ENCODE data around the gene ZBED3. TPM values are rescaled to one million over a fixed set of nuclear protein-coding genes. Genes with fewer than 3 reads are reported as not detected.
"Not testable (repeated sequence)": the region's sequence is repeated elsewhere in the genome, so short reads cannot be mapped to it uniquely, and the experiment has no call there.

The ZBED3 gene
- total RNA-seq, 1 donor from 2014 or later = 6.0 TPM

GRCh38 chr5:77083088-77083487 is 4.0 kb downstream of the ZBED3 start:
- H3K27me3 ChIP-seq (ENCODE audit: control insufficient read depth, insufficient read depth, low read length) = no peaks in the 10 kb centered on the region
- TF ChIP-seq CTCF (IDR thresholded peaks at IDR 0.05; ENCODE audit: insufficient read depth, low read length, poor library complexity, severe bottlenecking) = no peak
- no peak for DNase-seq (ENCODE audit: low read depth)
- no peaks in the 10 kb centered on the region for H3K36me3 ChIP-seq (ENCODE audit: control insufficient read depth, insufficient read depth, low read length)
- no peak overlapping the region for H3K4me3 ChIP-seq (ENCODE audit: low read depth, low read length)

GRCh38 chr5:77082280-77082679 is 4.8 kb downstream of the ZBED3 start:
- no peak for TF ChIP-seq CTCF (IDR thresholded peaks at IDR 0.05; ENCODE audit: insufficient read depth, low read length, poor library complexity, severe bottlenecking)
- DNase-seq (ENCODE audit: low read depth) = no peak
- no peaks in the 10 kb centered on the region for H3K36me3 ChIP-seq (ENCODE audit: control insufficient read depth, insufficient read depth, low read length)
- no peaks in the 10 kb centered on the region for H3K27me3 ChIP-seq (ENCODE audit: control insufficient read depth, insufficient read depth, low read length)
- H3K4me3 ChIP-seq (ENCODE audit: low read depth, low read length) = no peak overlapping the region

- no peak for DNase-seq (ENCODE audit: low read depth)
- no peak for TF ChIP-seq CTCF (IDR thresholded peaks at IDR 0.05; ENCODE audit: insufficient read depth, low read length, poor library complexity, severe bottlenecking)
- Histone ChIP-seq H3K27me3 (ENCODE audit: control insufficient read depth, insufficient read depth, low read length) (no peaks in the 10 kb centered on the region), H3K4me3 (ENCODE audit: low read depth, low read length) (no peak overlapping the region), H3K36me3 (ENCODE audit: control insufficient read depth, insufficient read depth, low read length) (no peaks in the 10 kb centered on the region)
These were observed 6.2 kb downstream of the ZBED3 start for GRCh38 chr5:77080905-77081304.

- not testable (repeated sequence) for H3K27me3 ChIP-seq (ENCODE audit: control insufficient read depth, insufficient read depth, low read length); H3K36me3 ChIP-seq (ENCODE audit: control insufficient read depth, insufficient read depth, low read length); H3K4me3 ChIP-seq (ENCODE audit: low read depth, low read length); DNase-seq (ENCODE audit: low read depth)
These were observed 6.6 kb downstream of the ZBED3 start for GRCh38 chr5:77080479-77080878.

GRCh38 chr5:77077829-77078176 is 9.3 kb downstream of the ZBED3 start:
- no peak for DNase-seq (ENCODE audit: low read depth)
- peak overlapping the region; percentile 39 for H3K4me3 ChIP-seq (ENCODE audit: low read depth, low read length)
- no peaks in the 10 kb centered on the region for H3K36me3 ChIP-seq (ENCODE audit: control insufficient read depth, insufficient read depth, low read length)
- H3K27me3 ChIP-seq (ENCODE audit: control insufficient read depth, insufficient read depth, low read length) = no peaks in the 10 kb centered on the region
- no peak for TF ChIP-seq CTCF (IDR thresholded peaks at IDR 0.05; ENCODE audit: insufficient read depth, low read length, poor library complexity, severe bottlenecking)

GRCh38 chr5:77076961-77077828 is 9.9 kb downstream of the ZBED3 start:
- DNase-seq (ENCODE audit: low read depth) = no peak
- no peaks in the 10 kb centered on the region for H3K36me3 ChIP-seq (ENCODE audit: control insufficient read depth, insufficient read depth, low read length)
- no peak for TF ChIP-seq CTCF (IDR thresholded peaks at IDR 0.05; ENCODE audit: insufficient read depth, low read length, poor library complexity, severe bottlenecking)
- H3K4me3 ChIP-seq (ENCODE audit: low read depth, low read length) = peak overlapping the region; percentile 39
- no peaks in the 10 kb centered on the region for H3K27me3 ChIP-seq (ENCODE audit: control insufficient read depth, insufficient read depth, low read length)

All from kidney epithelial cell (primary cell).